Measurements from ENCODE around the gene TTC9.

The TTC9 gene

GRCh38 chr14:70718383-70719118, 76.8 kb downstream of the TTC9 start:
- DNase-seq = no peak

- DNase-seq = no peak
These were observed 79.8 kb downstream of the TTC9 start for GRCh38 chr14:70721542-70721941.

GRCh38 chr14:70722418-70722817, 80.7 kb downstream of the TTC9 start:
- no peak for DNase-seq

- no peak for DNase-seq
These were observed 81.6 kb downstream of the TTC9 start for GRCh38 chr14:70723276-70723675.

- DNase-seq = no peak
These were observed 82.4 kb downstream of the TTC9 start for GRCh38 chr14:70724110-70724509.

- DNase-seq = no peak
These were observed 83.2 kb downstream of the TTC9 start for GRCh38 chr14:70724944-70725343.

All from effector CD8-positive, alpha-beta T cell (primary cell).